H1 (cell line): ENCODE measurements around the gene C12orf75. TPM values are rescaled to one million over a fixed set of nuclear protein-coding genes. Genes with fewer than 3 reads are reported as not detected.

Experiments
- CTCF ChIA-PET: fragments of 300-600 bp; sonication (Branson Sonifier 250); formaldehyde crosslinking; loops from one replicate; lab custom pipeline; 2021; ENCODE audit not compliant: partially characterized antibody; lab: Charles Lee
- POLR2A ChIA-PET: fragments of 300-600 bp; sonication (Branson Sonifier 250); formaldehyde crosslinking; loops from one replicate; lab custom pipeline; 2021; ENCODE audit warnings: inconsistent platforms; ENCODE audit not compliant: partially characterized antibody; lab: Charles Lee
- DNase-seq, 2 experiments: peaks; one replicate each; pipeline versions ENCODE4 v3.0.0 to v3.0.0-alpha.2; 2010 to 2022; ENCODE audit warnings: low spot score in 2 of 2, low read depth in 1 of 2, mixed read lengths in 1 of 2
- FAIRE-seq: peaks from 2 replicates; lab custom pipeline; 2011; peaks lifted over from hg19 to GRCh38; lab: Jason Lieb, UNC
- H2AFZ ChIP-seq: 2 replicates; pipeline ENCODE4 v1.8.1; 2012; ENCODE audit warnings: low read length, inconsistent platforms
- H2AK5ac ChIP-seq: 2 replicates; pipeline ENCODE4 v1.6.1; 2013; ENCODE audit warnings: low read depth, low read length
- H2BK120ac ChIP-seq: replicated peaks from 2 replicates; pipeline ENCODE3; 2013; ENCODE audit warnings: low read depth, low read length, inconsistent platforms
- H2BK12ac ChIP-seq: 2 replicates; pipeline ENCODE4 v1.6.1; 2013; ENCODE audit warnings: low read depth, low read length
- H2BK15ac ChIP-seq: 2 replicates; pipeline ENCODE4 v1.6.1; 2013; ENCODE audit warnings: low read length
- H2BK20ac ChIP-seq: 2 replicates; pipeline ENCODE4 v1.6.1; 2013; ENCODE audit warnings: low read length
- H2BK5ac ChIP-seq: 2 replicates; pipeline ENCODE4 v1.6.1; 2013; ENCODE audit warnings: low read depth, low read length
- H3K14ac ChIP-seq: 2 replicates; pipeline ENCODE4 v1.6.1; 2013; ENCODE audit warnings: inconsistent platforms; ENCODE audit not compliant: insufficient read length
- H3K18ac ChIP-seq: 2 replicates; pipeline ENCODE4 v1.6.1; 2013; ENCODE audit warnings: low read length; ENCODE audit errors: extremely low read depth
- H3K23ac ChIP-seq: 2 replicates; pipeline ENCODE4 v1.6.1; 2013; ENCODE audit warnings: inconsistent platforms; ENCODE audit not compliant: insufficient read length
- H3K23me2 ChIP-seq: 2 replicates; pipeline ENCODE4 v1.6.1; 2013; ENCODE audit warnings: low read depth, low read length
- H3K27ac ChIP-seq: 2 replicates; pipeline ENCODE4 v1.6.1; 2011; ENCODE audit warnings: low read depth, low read length, inconsistent platforms
- H3K27me3 ChIP-seq, 4 experiments: replicated peaks in 1 of 4; 1 replicate in 1 of 4; 2 replicates in 3 of 4; pipeline versions ENCODE4 v1.6.1 to v1.8.1; 2011 to 2013; ENCODE audit warnings: low read length in 3 of 4, mild to moderate bottlenecking in 3 of 4, inconsistent platforms in 2 of 4, mixed read lengths in 2 of 4, moderate library complexity in 1 of 4; ENCODE audit not compliant: control insufficient read depth in 3 of 4, insufficient read depth in 3 of 4; ENCODE audit errors: extremely low read depth in 1 of 4
- H3K36me3 ChIP-seq, 4 experiments: 2 replicates each; pipeline versions ENCODE4 v1.6.1 to v1.8.1; 2011 to 2013; ENCODE audit warnings: mild to moderate bottlenecking in 4 of 4, low read length in 3 of 4, moderate library complexity in 2 of 4, control low read depth in 1 of 4, inconsistent platforms in 1 of 4; ENCODE audit not compliant: insufficient read depth in 4 of 4, control insufficient read depth in 2 of 4
- H3K4ac ChIP-seq: replicated peaks from 2 replicates; pipeline ENCODE3; 2013; ENCODE audit warnings: low read length, low read depth, mixed read lengths, inconsistent platforms; ENCODE audit not compliant: insufficient read length
- H3K4me1 ChIP-seq, 4 experiments: replicated peaks in 1 of 4; 1 replicate in 1 of 4; 2 replicates in 3 of 4; pipeline versions ENCODE4 v1.6.1 to v1.8.1; 2011 to 2013; ENCODE audit warnings: low read length in 3 of 4, inconsistent platforms in 2 of 4, mixed read lengths in 1 of 4; ENCODE audit not compliant: insufficient read depth in 4 of 4, control insufficient read depth in 3 of 4
- H3K4me2 ChIP-seq, 2 experiments: 2 replicates each; pipeline versions ENCODE4 v1.6.1 to v1.8.1; 2011 to 2013; ENCODE audit warnings: low read depth in 2 of 2, low read length in 2 of 2, control low read depth in 1 of 2, inconsistent platforms in 1 of 2, mild to moderate bottlenecking in 1 of 2; ENCODE audit not compliant: insufficient read depth in 1 of 2
- H3K4me3 ChIP-seq, 4 experiments: fragments of 200-600, 300-600 bp in 1 of 4; sonication (generic), shearing (Covaris generic), sonication (Bioruptor Twin) in 1 of 4; 2 replicates each; pipeline versions ENCODE4 v1.5.1 to v1.8.1; 2011 to 2016; ENCODE audit warnings: low read length in 4 of 4, low read depth in 3 of 4, control low read depth in 2 of 4, inconsistent platforms in 2 of 4, mild to moderate bottlenecking in 2 of 4, mixed read lengths in 1 of 4, moderate library complexity in 1 of 4; ENCODE audit not compliant: insufficient read depth in 2 of 4; ENCODE audit errors: extremely low read depth in 1 of 4
- H3K56ac ChIP-seq: replicated peaks from 2 replicates; pipeline ENCODE3; 2013; ENCODE audit warnings: low read depth, mild to moderate bottlenecking, mixed read lengths, low read length, inconsistent platforms; ENCODE audit not compliant: insufficient read length
- H3K79me1 ChIP-seq: 2 replicates; pipeline ENCODE4 v1.6.1; 2013; ENCODE audit warnings: low read depth, low read length, control low read depth
- H3K79me2 ChIP-seq, 2 experiments: 2 replicates each; pipeline versions ENCODE4 v1.6.1 to v1.8.1; 2012 to 2013; ENCODE audit warnings: low read length in 2 of 2, mild to moderate bottlenecking in 2 of 2, inconsistent platforms in 1 of 2; ENCODE audit not compliant: insufficient read depth in 2 of 2, control insufficient read depth in 1 of 2
- H3K9ac ChIP-seq, 4 experiments: replicated peaks in 1 of 4; 1 replicate in 1 of 4; 2 replicates in 3 of 4; pipeline versions ENCODE4 v1.6.1 to v1.8.1; 2011 to 2013; ENCODE audit warnings: low read depth in 3 of 4, low read length in 3 of 4, control low read depth in 2 of 4, mild to moderate bottlenecking in 2 of 4, moderate library complexity in 2 of 4, inconsistent platforms in 1 of 4; ENCODE audit errors: extremely low read depth in 1 of 4
- H3K9me3 ChIP-seq, 2 experiments: 2 replicates each; pipeline versions ENCODE4 v1.6.1 to v1.8.1; 2012 to 2013; ENCODE audit warnings: mild to moderate bottlenecking in 2 of 2, moderate library complexity in 2 of 2, control low read depth in 1 of 2, inconsistent platforms in 1 of 2, low read depth in 1 of 2, low read length in 1 of 2, mixed read lengths in 1 of 2; ENCODE audit not compliant: insufficient read depth in 2 of 2
- H4K20me1 ChIP-seq, 2 experiments: replicated peaks in 1 of 2; 2 replicates each; pipeline versions ENCODE3 to v1.8.1; 2011 to 2013; ENCODE audit warnings: inconsistent platforms in 2 of 2, low read length in 2 of 2, mild to moderate bottlenecking in 1 of 2; ENCODE audit not compliant: insufficient read depth in 2 of 2, control insufficient read depth in 1 of 2
- H4K5ac ChIP-seq: 2 replicates; pipeline ENCODE4 v1.6.1; 2013; ENCODE audit warnings: low read length, low read depth, mixed read lengths, inconsistent platforms; ENCODE audit not compliant: insufficient read length
- H4K8ac ChIP-seq: 2 replicates; pipeline ENCODE4 v1.8.0; 2013; ENCODE audit warnings: mild to moderate bottlenecking, moderate library complexity, low read length, inconsistent platforms; ENCODE audit not compliant: insufficient read depth; ENCODE audit errors: extremely low read depth
- H4K91ac ChIP-seq: replicated peaks from 2 replicates; pipeline ENCODE3; 2013; ENCODE audit warnings: low read length, mixed read lengths, inconsistent platforms; ENCODE audit not compliant: insufficient read length
- EGR1 ChIP-seq: IDR thresholded peaks from 2 replicates; pipeline ENCODE4 v1.6.1; 2011; ENCODE audit warnings: low read depth, low read length, borderline replicate concordance
- KDM4A ChIP-seq: IDR thresholded peaks from one replicate; pipeline ENCODE4 v1.7.1; 2012; ENCODE audit warnings: low read depth, mild to moderate bottlenecking, moderate library complexity, low read length, inconsistent platforms; ENCODE audit not compliant: severe bottlenecking
- TAF1 ChIP-seq: IDR thresholded peaks from 2 replicates; pipeline ENCODE4 v1.6.1; 2011; ENCODE audit warnings: mild to moderate bottlenecking, low read depth, low read length
- ZNF274 ChIP-seq: IDR thresholded peaks from 2 replicates; pipeline ENCODE4 v1.7.0; 2012; ENCODE audit warnings: low read length, borderline replicate concordance; ENCODE audit errors: extremely low read depth
- WGBS, 2 experiments: shearing (Covaris generic) in 1 of 2; methylation state at CpG; one replicate each; pipeline versions ENCODE4 v1.1.6 to v1.1.7; 2013 to 2015; ENCODE audit warnings: low lambda C conversion rate in 2 of 2, mixed read lengths in 2 of 2, inconsistent platforms in 1 of 2, low coverage in 1 of 2, missing lambda C conversion rate in 1 of 2; ENCODE audit not compliant: insufficient replicate concordance in 2 of 2, insufficient coverage in 1 of 2, insufficient read length in 1 of 2; ENCODE audit errors: extremely low coverage in 1 of 2, missing lambda C conversion rate in 1 of 2; 5-methylcytosine and 5-hydroxymethylcytosine counted together
- polyA plus RNA-seq, 7 experiments: library from polyadenylated mRNA; depleted of rRNA in 3 of 7; stranded (reverse) in 5 of 7; unstranded in 2 of 7; fragments of >200 nt in 5 of 7; fragments of 200-250 nt in 2 of 7; gene quantifications; 1 replicate in 5 of 7; 2 replicates in 1 of 7; 4 replicates in 1 of 7; pipeline versions ENCODE4 v1.2.1 to v1.2.3, GENCODE V29; 2011 to 2013; ENCODE audit warnings: missing spikeins in 2 of 7, mixed read lengths in 2 of 7
- total RNA-seq: library from RNA; stranded (reverse); fragmentation: NEBNext Ultra II Directional; extraction: Animal tissue kit (Norgen Biotek cat#: 25700); gene quantifications from 2 replicates; pipeline ENCODE4 v1.2.1, GENCODE V29; 2021

The C12orf75 gene
- total and polyA plus RNA-seq, 2 of the 8 experiments (the other 6 are each of a cell fraction or from before 2014, with no cell fraction given), result 26.4 to 41.2 TPM

GRCh38 chr12:105418229-105418628, 87.7 kb downstream of the C12orf75 start:
- H3K23me2 ChIP-seq, result no peaks in the 10 kb centered on the region
- no peaks in the 10 kb centered on the region for H3K79me2 ChIP-seq
- H3K79me1 ChIP-seq, result no peaks in the 10 kb centered on the region
- CTCF ChIA-PET, result interaction anchor here (0.6 to 3.9 kb wide), 10 partner anchors 10 to 810 kb away, joined by 3 to 29 read pairs (median 4); no protein-coding TSS in a partner anchor
- 95% methylated on average over 5 of the region's 5 CpGs; no CpG with 5 or more reads in 1 of the 2 experiments for WGBS, 2 experiments
- H3K14ac ChIP-seq, result no peak overlapping the region
- H2BK5ac ChIP-seq, result no peak overlapping the region
- no peak overlapping the region for H2BK15ac ChIP-seq
- no peaks in the 10 kb centered on the region for H3K36me3 ChIP-seq
- H2BK120ac ChIP-seq, result no peak overlapping the region
- no peak overlapping the region for H3K4ac ChIP-seq
- H3K18ac ChIP-seq, result no peak overlapping the region
- H4K20me1 ChIP-seq, result no peaks in the 10 kb centered on the region
- H2BK20ac ChIP-seq, result no peak overlapping the region
- no peak overlapping the region for H4K5ac ChIP-seq
- POLR2A ChIA-PET, result no interaction called here
- H2AK5ac ChIP-seq, result no peak overlapping the region
- H2BK12ac ChIP-seq, result no peak overlapping the region
- no peak overlapping the region for H4K8ac ChIP-seq
- H3K9ac ChIP-seq, result no peak overlapping the region
- H2AFZ ChIP-seq, result 0 out of 2 replicates have a peak overlapping the region, but pooled peaks have one; percentile 51
- H3K4me2 ChIP-seq, result no peak overlapping the region
- H3K9me3 ChIP-seq, result no peaks in the 10 kb centered on the region
- no peak overlapping the region for H4K91ac ChIP-seq
- H3K23ac ChIP-seq, result no peak overlapping the region
- DNase-seq (no peak), FAIRE-seq (no peak)
- H3K4me1 ChIP-seq, result no peaks in the 10 kb centered on the region
- H3K27me3 ChIP-seq, result no peaks in the 10 kb centered on the region
- H3K4me3 ChIP-seq, result no peak overlapping the region
- H3K56ac ChIP-seq, result no peak overlapping the region
- no peak overlapping the region for H3K27ac ChIP-seq
- TF ChIP-seq ZNF274 (no peak), EGR1 (no peak), TAF1 (no peak), KDM4A (no peak)
